ENCODE data around the gene RYR3.

- TF ChIP-seq CTCF (IDR thresholded peaks at IDR 0.05) (no peak), POLR2AphosphoS5 (IDR thresholded peaks at IDR 0.05) (no peak), EP300 (IDR thresholded peaks at IDR 0.05) (no peak)
These were observed 63.6 kb downstream of the RYR3 start for GRCh38 chr15:33374226-33374914.

All from esophagus muscularis mucosa (tissue), 4 donors.